ENCODE data around the gene GCHFR.

Gene GCHFR

GRCh38 chr15:40807028-40807887, 43.4 kb downstream of the GCHFR start, which contains the start of the genes DNAJC17 and ZFYVE19:
Gene DNAJC17, minus strand, starts transcription at chr15:40807473. Its CDS starts 27 bp downstream, at chr15:40807446.
Gene ZFYVE19, plus strand, starts transcription at chr15:40807089. Its CDS starts 501 bp downstream, at chr15:40807590.
- Mint-ChIP-seq H3K27ac (peak within 1 kb of the TSS; percentile 98), H3K36me3 (peaks cover 36% of the 10 kb centered on the region), H3K9me3 (no peaks in the 10 kb centered on the region), H3K4me3 (peak within 1 kb of the TSS; percentile 98), H3K4me1 (peaks cover 24% of the 10 kb centered on the region)
- ATAC-seq = peak; percentile 98
- peak; percentile 94 to 97 for DNase-seq (ENCODE audit: low spot score in 2 of 2)

- ATAC-seq = no peak
- peak overlapping the region; percentile 98 for H3K27ac Mint-ChIP-seq
- peak overlapping the region; percentile 98 for H3K4me3 Mint-ChIP-seq
- peaks cover 33% of the 10 kb centered on the region for H3K36me3 Mint-ChIP-seq
- H3K9me3 Mint-ChIP-seq = no peaks in the 10 kb centered on the region
- peaks cover 21% of the 10 kb centered on the region for H3K4me1 Mint-ChIP-seq
- no peak for DNase-seq (ENCODE audit: low spot score in 2 of 2)
These were observed 44.1 kb downstream of the GCHFR start for GRCh38 chr15:40807888-40808461.

GRCh38 chr15:40808861-40809450, 45.1 kb downstream of the GCHFR start:
- DNase-seq (ENCODE audit: low spot score in 2 of 2) (no peak), ATAC-seq (no peak)
- Mint-ChIP-seq H3K9me3 (no peaks in the 10 kb centered on the region), H3K4me3 (peak overlapping the region; percentile 98), H3K4me1 (peaks cover 21% of the 10 kb centered on the region), H3K27ac (no peak overlapping the region), H3K36me3 (peaks cover 32% of the 10 kb centered on the region)

GRCh38 chr15:40812721-40813425, 49.0 kb downstream of the GCHFR start:
- Mint-ChIP-seq H3K4me1 (peaks cover 15% of the 10 kb centered on the region), H3K27ac (peak overlapping the region; percentile 89), H3K4me3 (no peak overlapping the region), H3K9me3 (no peaks in the 10 kb centered on the region), H3K36me3 (peaks cover 25% of the 10 kb centered on the region)
- ATAC-seq = no peak
- DNase-seq (ENCODE audit: low spot score in 2 of 2) = no peak

- Mint-ChIP-seq H3K36me3 (peaks cover 20% of the 10 kb centered on the region), H3K27ac (no peak overlapping the region), H3K9me3 (no peaks in the 10 kb centered on the region), H3K4me3 (no peak overlapping the region), H3K4me1 (no peaks in the 10 kb centered on the region)
- no peak for DNase-seq (ENCODE audit: low spot score in 2 of 2)
- no peak for ATAC-seq
These were observed 51.3 kb downstream of the GCHFR start for GRCh38 chr15:40815042-40815698.
